H1 (cell line): ENCODE results near the gene CIAO3. TPM values are rescaled to one million over a fixed set of nuclear protein-coding genes. Genes with fewer than 3 reads are reported as not detected.

Source experiments
- CTCF ChIA-PET: fragments of 300-600 bp; sonication (Branson Sonifier 250); formaldehyde crosslinking; loops from one replicate; lab custom pipeline; 2021; ENCODE audit not compliant: partially characterized antibody; lab: Charles Lee
- POLR2A ChIA-PET: fragments of 300-600 bp; sonication (Branson Sonifier 250); formaldehyde crosslinking; loops from one replicate; lab custom pipeline; 2021; ENCODE audit warnings: inconsistent platforms; ENCODE audit not compliant: partially characterized antibody; lab: Charles Lee
- DNase-seq, 2 experiments: peaks; one replicate each; pipeline versions ENCODE4 v3.0.0 to v3.0.0-alpha.2; 2010 to 2022; ENCODE audit warnings: low spot score in 2 of 2, low read depth in 1 of 2, mixed read lengths in 1 of 2
- FAIRE-seq: peaks from 2 replicates; lab custom pipeline; 2011; peaks lifted over from hg19 to GRCh38; lab: Jason Lieb, UNC
- H2AFZ ChIP-seq: 2 replicates; pipeline ENCODE4 v1.8.1; 2012; ENCODE audit warnings: low read length, inconsistent platforms
- H2AK5ac ChIP-seq: 2 replicates; pipeline ENCODE4 v1.6.1; 2013; ENCODE audit warnings: low read depth, low read length
- H2BK120ac ChIP-seq: replicated peaks from 2 replicates; pipeline ENCODE3; 2013; ENCODE audit warnings: low read depth, low read length, inconsistent platforms
- H2BK12ac ChIP-seq: 2 replicates; pipeline ENCODE4 v1.6.1; 2013; ENCODE audit warnings: low read depth, low read length
- H2BK15ac ChIP-seq: 2 replicates; pipeline ENCODE4 v1.6.1; 2013; ENCODE audit warnings: low read length
- H2BK20ac ChIP-seq: 2 replicates; pipeline ENCODE4 v1.6.1; 2013; ENCODE audit warnings: low read length
- H2BK5ac ChIP-seq: 2 replicates; pipeline ENCODE4 v1.6.1; 2013; ENCODE audit warnings: low read depth, low read length
- H3K14ac ChIP-seq: 2 replicates; pipeline ENCODE4 v1.6.1; 2013; ENCODE audit warnings: inconsistent platforms; ENCODE audit not compliant: insufficient read length
- H3K18ac ChIP-seq: 2 replicates; pipeline ENCODE4 v1.6.1; 2013; ENCODE audit warnings: low read length; ENCODE audit errors: extremely low read depth
- H3K23ac ChIP-seq: 2 replicates; pipeline ENCODE4 v1.6.1; 2013; ENCODE audit warnings: inconsistent platforms; ENCODE audit not compliant: insufficient read length
- H3K23me2 ChIP-seq: 2 replicates; pipeline ENCODE4 v1.6.1; 2013; ENCODE audit warnings: low read depth, low read length
- H3K27ac ChIP-seq: 2 replicates; pipeline ENCODE4 v1.6.1; 2011; ENCODE audit warnings: low read depth, low read length, inconsistent platforms
- H3K27me3 ChIP-seq, 4 experiments: replicated peaks in 1 of 4; 1 replicate in 1 of 4; 2 replicates in 3 of 4; pipeline versions ENCODE4 v1.6.1 to v1.8.1; 2011 to 2013; ENCODE audit warnings: low read length in 3 of 4, mild to moderate bottlenecking in 3 of 4, inconsistent platforms in 2 of 4, mixed read lengths in 2 of 4, moderate library complexity in 1 of 4; ENCODE audit not compliant: control insufficient read depth in 3 of 4, insufficient read depth in 3 of 4; ENCODE audit errors: extremely low read depth in 1 of 4
- H3K36me3 ChIP-seq, 4 experiments: 2 replicates each; pipeline versions ENCODE4 v1.6.1 to v1.8.1; 2011 to 2013; ENCODE audit warnings: mild to moderate bottlenecking in 4 of 4, low read length in 3 of 4, moderate library complexity in 2 of 4, control low read depth in 1 of 4, inconsistent platforms in 1 of 4; ENCODE audit not compliant: insufficient read depth in 4 of 4, control insufficient read depth in 2 of 4
- H3K4ac ChIP-seq: replicated peaks from 2 replicates; pipeline ENCODE3; 2013; ENCODE audit warnings: low read length, low read depth, mixed read lengths, inconsistent platforms; ENCODE audit not compliant: insufficient read length
- H3K4me1 ChIP-seq, 4 experiments: replicated peaks in 1 of 4; 1 replicate in 1 of 4; 2 replicates in 3 of 4; pipeline versions ENCODE4 v1.6.1 to v1.8.1; 2011 to 2013; ENCODE audit warnings: low read length in 3 of 4, inconsistent platforms in 2 of 4, mixed read lengths in 1 of 4; ENCODE audit not compliant: insufficient read depth in 4 of 4, control insufficient read depth in 3 of 4
- H3K4me2 ChIP-seq, 2 experiments: 2 replicates each; pipeline versions ENCODE4 v1.6.1 to v1.8.1; 2011 to 2013; ENCODE audit warnings: low read depth in 2 of 2, low read length in 2 of 2, control low read depth in 1 of 2, inconsistent platforms in 1 of 2, mild to moderate bottlenecking in 1 of 2; ENCODE audit not compliant: insufficient read depth in 1 of 2
- H3K4me3 ChIP-seq, 4 experiments: fragments of 200-600, 300-600 bp in 1 of 4; sonication (generic), shearing (Covaris generic), sonication (Bioruptor Twin) in 1 of 4; 2 replicates each; pipeline versions ENCODE4 v1.5.1 to v1.8.1; 2011 to 2016; ENCODE audit warnings: low read length in 4 of 4, low read depth in 3 of 4, control low read depth in 2 of 4, inconsistent platforms in 2 of 4, mild to moderate bottlenecking in 2 of 4, mixed read lengths in 1 of 4, moderate library complexity in 1 of 4; ENCODE audit not compliant: insufficient read depth in 2 of 4; ENCODE audit errors: extremely low read depth in 1 of 4
- H3K56ac ChIP-seq: replicated peaks from 2 replicates; pipeline ENCODE3; 2013; ENCODE audit warnings: low read depth, mild to moderate bottlenecking, mixed read lengths, low read length, inconsistent platforms; ENCODE audit not compliant: insufficient read length
- H3K79me1 ChIP-seq: 2 replicates; pipeline ENCODE4 v1.6.1; 2013; ENCODE audit warnings: low read depth, low read length, control low read depth
- H3K79me2 ChIP-seq, 2 experiments: 2 replicates each; pipeline versions ENCODE4 v1.6.1 to v1.8.1; 2012 to 2013; ENCODE audit warnings: low read length in 2 of 2, mild to moderate bottlenecking in 2 of 2, inconsistent platforms in 1 of 2; ENCODE audit not compliant: insufficient read depth in 2 of 2, control insufficient read depth in 1 of 2
- H3K9ac ChIP-seq, 4 experiments: replicated peaks in 1 of 4; 1 replicate in 1 of 4; 2 replicates in 3 of 4; pipeline versions ENCODE4 v1.6.1 to v1.8.1; 2011 to 2013; ENCODE audit warnings: low read depth in 3 of 4, low read length in 3 of 4, control low read depth in 2 of 4, mild to moderate bottlenecking in 2 of 4, moderate library complexity in 2 of 4, inconsistent platforms in 1 of 4; ENCODE audit errors: extremely low read depth in 1 of 4
- H3K9me3 ChIP-seq, 2 experiments: 2 replicates each; pipeline versions ENCODE4 v1.6.1 to v1.8.1; 2012 to 2013; ENCODE audit warnings: mild to moderate bottlenecking in 2 of 2, moderate library complexity in 2 of 2, control low read depth in 1 of 2, inconsistent platforms in 1 of 2, low read depth in 1 of 2, low read length in 1 of 2, mixed read lengths in 1 of 2; ENCODE audit not compliant: insufficient read depth in 2 of 2
- H4K20me1 ChIP-seq, 2 experiments: replicated peaks in 1 of 2; 2 replicates each; pipeline versions ENCODE3 to v1.8.1; 2011 to 2013; ENCODE audit warnings: inconsistent platforms in 2 of 2, low read length in 2 of 2, mild to moderate bottlenecking in 1 of 2; ENCODE audit not compliant: insufficient read depth in 2 of 2, control insufficient read depth in 1 of 2
- H4K5ac ChIP-seq: 2 replicates; pipeline ENCODE4 v1.6.1; 2013; ENCODE audit warnings: low read length, low read depth, mixed read lengths, inconsistent platforms; ENCODE audit not compliant: insufficient read length
- H4K8ac ChIP-seq: 2 replicates; pipeline ENCODE4 v1.8.0; 2013; ENCODE audit warnings: mild to moderate bottlenecking, moderate library complexity, low read length, inconsistent platforms; ENCODE audit not compliant: insufficient read depth; ENCODE audit errors: extremely low read depth
- H4K91ac ChIP-seq: replicated peaks from 2 replicates; pipeline ENCODE3; 2013; ENCODE audit warnings: low read length, mixed read lengths, inconsistent platforms; ENCODE audit not compliant: insufficient read length
- CBX5 ChIP-seq: fragments of 300-800, 300-1000 bp; sonication (generic); IDR thresholded peaks from 2 replicates; pipeline ENCODE4 v1.7.1; 2016; ENCODE audit warnings: antibody characterized with exemption, low read length, low read depth
- CHD2 ChIP-seq: IDR thresholded peaks from 2 replicates; pipeline ENCODE4 v1.6.1; 2012; ENCODE audit warnings: low read length, improper control_type of control experiment
- GABPA ChIP-seq: IDR thresholded peaks from 2 replicates; pipeline ENCODE4 v1.6.1; 2011; ENCODE audit warnings: mild to moderate bottlenecking, low read length, moderate library complexity, borderline replicate concordance; ENCODE audit not compliant: insufficient read depth
- JUN ChIP-seq: IDR thresholded peaks from 2 replicates; pipeline ENCODE4 v1.6.1; 2011; ENCODE audit warnings: low read depth, mild to moderate bottlenecking, improper control_type of control experiment, low read length
- JUND ChIP-seq: IDR thresholded peaks from 2 replicates; pipeline ENCODE4 v1.6.1; 2011; ENCODE audit warnings: mild to moderate bottlenecking, improper control_type of control experiment, low read length
- POLR2AphosphoS5 ChIP-seq: IDR thresholded peaks from 2 replicates; pipeline ENCODE4 v1.6.1; 2011; ENCODE audit warnings: low read depth, low read length
- SIN3A ChIP-seq, 2 experiments: IDR thresholded peaks in 1 of 2; conservative IDR thresholded peaks in 1 of 2; 2 replicates each; pipeline ENCODE4 v1.6.1; 2011 to 2012; ENCODE audit warnings: low read length in 2 of 2, improper control_type of control experiment in 1 of 2, low read depth in 1 of 2, mild to moderate bottlenecking in 1 of 2
- SP2 ChIP-seq: IDR thresholded peaks from 2 replicates; pipeline ENCODE4 v1.6.1; 2012; ENCODE audit warnings: mild to moderate bottlenecking, low read length, inconsistent platforms
- TAF1 ChIP-seq: IDR thresholded peaks from 2 replicates; pipeline ENCODE4 v1.6.1; 2011; ENCODE audit warnings: mild to moderate bottlenecking, low read depth, low read length
- USF2 ChIP-seq: IDR thresholded peaks from 2 replicates; pipeline ENCODE4 v1.6.1; 2011; ENCODE audit warnings: low read length, improper control_type of control experiment
- YY1 ChIP-seq: IDR thresholded peaks from 2 replicates; pipeline ENCODE4 v1.6.1; 2011; ENCODE audit warnings: low read depth, mild to moderate bottlenecking, low read length
- WGBS, 2 experiments: shearing (Covaris generic) in 1 of 2; methylation state at CpG; one replicate each; pipeline versions ENCODE4 v1.1.6 to v1.1.7; 2013 to 2015; ENCODE audit warnings: low lambda C conversion rate in 2 of 2, mixed read lengths in 2 of 2, inconsistent platforms in 1 of 2, low coverage in 1 of 2, missing lambda C conversion rate in 1 of 2; ENCODE audit not compliant: insufficient replicate concordance in 2 of 2, insufficient coverage in 1 of 2, insufficient read length in 1 of 2; ENCODE audit errors: extremely low coverage in 1 of 2, missing lambda C conversion rate in 1 of 2; 5-methylcytosine and 5-hydroxymethylcytosine counted together
- polyA plus RNA-seq, 7 experiments: library from polyadenylated mRNA; depleted of rRNA in 3 of 7; stranded (reverse) in 5 of 7; unstranded in 2 of 7; fragments of >200 nt in 5 of 7; fragments of 200-250 nt in 2 of 7; gene quantifications; 1 replicate in 5 of 7; 2 replicates in 1 of 7; 4 replicates in 1 of 7; pipeline versions ENCODE4 v1.2.1 to v1.2.3, GENCODE V29; 2011 to 2013; ENCODE audit warnings: missing spikeins in 2 of 7, mixed read lengths in 2 of 7
- total RNA-seq: library from RNA; stranded (reverse); fragmentation: NEBNext Ultra II Directional; extraction: Animal tissue kit (Norgen Biotek cat#: 25700); gene quantifications from 2 replicates; pipeline ENCODE4 v1.2.1, GENCODE V29; 2021

CIAO3 gene
- total and polyA plus RNA-seq, 2 of the 8 experiments (the other 6 are each of a cell fraction or from before 2014, with no cell fraction given) = 20.0 to 20.4 TPM

DNA sequence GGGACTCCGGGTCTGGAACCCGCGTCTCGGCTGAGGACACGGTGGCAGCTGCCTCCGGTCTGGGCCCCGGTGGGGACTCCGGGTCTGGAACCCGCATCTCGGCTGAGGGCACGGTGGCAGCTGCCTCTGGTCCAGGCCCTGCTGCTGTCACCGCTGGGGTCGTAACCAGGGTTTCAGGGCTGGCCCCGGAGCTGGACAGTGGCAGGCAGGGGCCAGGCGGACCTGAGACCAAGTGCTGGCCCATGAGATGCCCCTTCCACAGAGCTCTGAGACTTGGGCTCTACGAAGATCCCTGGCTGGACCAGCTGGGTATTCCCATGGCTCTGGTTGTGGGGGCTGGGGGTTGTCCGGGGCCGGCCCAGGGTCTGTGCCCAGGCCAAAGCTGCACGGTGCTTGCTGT lies 43.6 kb upstream of the CIAO3 start:
- Histone ChIP-seq H2BK15ac (no peak overlapping the region), H4K91ac (no peak overlapping the region), H3K79me1 (peaks cover 2% of the 10 kb centered on the region; the same call in 1 of the 2 replicates), H2BK120ac (no peak overlapping the region), H2AK5ac (no peak overlapping the region), H3K36me3 (peaks cover 0 to 6% (median 3%) of the 10 kb centered on the region in 4 experiments; a peak in 2 of 8 replicates), H4K20me1 (peaks cover 4 to 20% of the 10 kb centered on the region in 2 experiments), H2BK5ac (no peak overlapping the region), H3K23me2 (peaks cover 9% of the 10 kb centered on the region; the same call in 1 of the 2 replicates), H2BK12ac (0 out of 2 replicates have a peak overlapping the region, but pooled peaks have one; percentile 33), H3K27me3 (peaks cover 0 to 3% (median under 1%) of the 10 kb centered on the region in 4 experiments; a peak in 2 of 7 replicates), H3K4me3 (no peak overlapping the region), H4K8ac (peak overlapping the region; percentile 51; the same call in 1 of the 2 replicates), H3K14ac (no peak overlapping the region), H3K56ac (no peak overlapping the region), H2BK20ac (no peak overlapping the region), H3K23ac (no peak overlapping the region), H3K27ac (no peak overlapping the region), H4K5ac (no peak overlapping the region), H3K18ac (no peak overlapping the region), H3K9ac (no peak overlapping the region), H3K4me2 (no peak overlapping the region), H3K79me2 (peaks cover 0 to 15% of the 10 kb centered on the region in 2 experiments; a peak in 1 of 4 replicates), H3K9me3 (no peaks in the 10 kb centered on the region), H3K4ac (no peak overlapping the region), H2AFZ (no peak overlapping the region), H3K4me1 (peaks cover 0 to 14% (median 5%) of the 10 kb centered on the region in 4 experiments; a peak in 4 of 7 replicates)
- POLR2A ChIA-PET = interaction anchor here (0.9 to 3.7 kb wide), 20 partner anchors 8 to 436 kb away, joined by 3 to 20 read pairs (median 5); partner anchors contain the start of genes ANTKMT, CIAO3, GNG13 and METRN
- DNase-seq (no peak), FAIRE-seq (no peak)
- CTCF ChIA-PET = interaction anchor here (0.5 to 13.7 kb wide), 22 partner anchors 10 to 667 kb away, joined by 3 to 424 read pairs (median 5); partner anchors contain the start of genes ANTKMT, CCDC78, CIAO3 and GNG13
- 94% methylated on average over 19 of the region's 19 CpGs; no CpG with 5 or more reads in 1 of the 2 experiments for WGBS, 2 experiments
- TF ChIP-seq CHD2 (no peak), SP2 (no peak), JUND (no peak), USF2 (no peak), JUN (no peak), POLR2AphosphoS5 (no peak), TAF1 (no peak), SIN3A (conservative IDR thresholded peaks at IDR 0.05 in 1 of 2, IDR thresholded peaks at IDR 0.05 in 1 of 2; ENCODE audit: low read depth in 1 of 2, low read length in 2 of 2) (no peak), YY1 (no peak), CBX5 (no peak), GABPA (no peak)
